ENCODE data around the gene CALR3.
A peak's percentile ranks its signal among the peaks of the same experiment; 100 is the strongest.
"Not testable (repeated sequence)": the region's sequence is repeated elsewhere in the genome, so short reads cannot be mapped to it uniquely, and the experiment has no call there.

Gene CALR3

DNA sequence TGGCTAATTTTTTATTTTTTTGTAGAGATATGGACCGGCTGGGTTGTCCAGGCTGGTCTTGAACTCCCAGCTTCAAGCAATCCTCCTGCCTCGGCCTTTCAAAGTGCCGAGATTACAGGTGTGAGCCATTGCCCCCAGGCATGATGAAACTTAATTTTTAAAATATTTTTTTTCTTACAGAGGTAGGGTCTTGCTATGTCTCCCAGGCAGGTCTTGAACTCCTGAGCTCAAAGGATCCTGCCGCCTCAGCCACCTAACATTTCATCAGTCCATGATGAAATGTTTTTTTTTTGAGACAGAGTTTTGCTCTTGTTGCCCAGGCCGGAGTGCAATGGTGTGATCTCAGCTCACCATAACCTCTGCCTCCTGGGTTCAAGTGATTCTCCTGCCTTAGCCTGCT, 12.6 kb upstream of the CALR3 start:
- DNase-seq: no peak
- in situ Hi-C loops (cut with HindIII; ENCODE audit: low pct_ligation_motif_present, low pct_unique_long_range_greater_than_20kb, low sequenced_read_pairs): no loop called here

DNA sequence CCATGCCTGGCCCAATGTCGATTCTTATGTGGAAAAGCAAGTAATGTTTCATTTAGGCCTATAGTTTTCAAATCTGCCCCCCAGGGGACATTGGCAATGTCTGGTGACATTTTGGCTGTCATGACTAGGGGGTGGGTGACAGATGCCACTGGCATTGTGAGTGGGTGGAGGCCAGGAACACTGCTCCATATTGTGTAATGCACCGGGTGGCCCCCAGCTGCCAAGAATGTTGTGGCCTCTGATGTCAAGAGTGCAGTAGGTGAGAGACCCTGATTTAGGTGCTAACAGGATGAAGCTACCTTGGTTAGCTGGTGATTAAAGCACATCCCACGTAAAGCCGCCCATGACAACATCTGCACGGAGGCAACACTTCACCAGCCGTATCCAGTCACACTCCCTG, 11.0 kb upstream of the CALR3 start:
- in situ Hi-C loops (cut with HindIII; ENCODE audit: low pct_ligation_motif_present, low pct_unique_long_range_greater_than_20kb, low sequenced_read_pairs): no loop called here
- DNase-seq: no peak

DNA sequence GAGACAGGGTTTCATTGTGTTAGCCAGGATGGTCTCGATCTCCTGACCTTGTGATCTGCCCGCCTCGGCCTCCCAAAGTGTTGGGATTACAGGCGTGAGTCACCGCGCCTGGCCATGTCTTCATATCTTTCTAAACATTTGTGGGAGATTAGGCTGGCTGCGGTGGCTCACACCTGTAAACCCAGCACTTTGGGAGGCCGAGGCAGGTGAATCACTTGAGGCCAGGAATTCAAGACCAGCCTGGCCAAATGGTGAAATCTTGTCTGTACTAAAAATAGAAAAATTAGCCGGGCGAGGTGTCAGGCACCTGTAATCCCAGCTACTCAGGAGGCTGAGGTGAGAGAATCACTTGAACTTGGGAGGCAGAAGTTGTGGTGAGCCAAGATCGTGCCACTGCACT, 10.2 kb upstream of the CALR3 start:
- DNase-seq; in situ Hi-C loops (cut with HindIII; ENCODE audit: low pct_ligation_motif_present, low pct_unique_long_range_greater_than_20kb, low sequenced_read_pairs): not testable (repeated sequence)

DNA sequence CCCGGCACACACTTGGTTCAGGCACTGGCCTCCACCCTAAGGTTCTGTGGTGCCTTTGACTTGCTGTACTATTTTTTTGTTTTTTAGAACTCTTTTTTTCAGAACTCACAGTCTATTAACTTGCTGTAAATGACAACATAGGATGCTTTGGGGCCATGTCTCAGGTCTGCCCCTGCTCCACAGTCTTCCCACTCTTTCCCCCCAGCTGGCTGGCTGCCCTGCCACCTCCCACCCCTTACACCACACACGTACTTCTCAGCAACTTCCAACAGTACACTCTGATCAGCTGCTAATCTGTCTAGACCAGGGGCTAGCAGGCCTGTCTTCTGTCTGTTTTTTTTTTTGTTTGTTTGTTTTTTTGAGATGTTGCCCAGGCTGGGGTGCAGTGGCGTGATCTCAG, 8.3 kb upstream of the CALR3 start:
- in situ Hi-C loops (cut with HindIII; ENCODE audit: low pct_ligation_motif_present, low pct_unique_long_range_greater_than_20kb, low sequenced_read_pairs): no loop called here

DNA sequence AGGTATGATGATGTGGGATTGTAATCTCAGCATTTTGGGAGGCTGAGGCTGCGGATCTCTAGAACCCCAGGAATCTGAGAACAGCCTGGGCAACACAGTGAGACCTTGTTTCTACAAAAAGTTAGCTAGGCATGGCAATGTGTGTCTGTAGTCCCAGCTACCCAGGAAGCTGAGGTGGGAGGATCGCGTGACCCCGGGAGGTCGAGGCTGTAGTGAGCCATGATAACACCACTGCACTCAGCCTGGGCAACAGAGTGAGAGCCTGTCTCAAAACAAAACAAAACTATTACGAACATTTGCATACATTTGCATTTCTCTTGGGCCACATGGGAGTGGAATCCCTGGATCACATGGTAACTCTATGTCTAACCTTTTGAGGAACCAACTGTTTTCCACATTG, 1.9 kb upstream of the CALR3 start:
- in situ Hi-C loops (cut with HindIII; ENCODE audit: low pct_ligation_motif_present, low pct_unique_long_range_greater_than_20kb, low sequenced_read_pairs): no loop called here
- no peak for DNase-seq

More for the DNA sequence above, 8.3 kb upstream of the CALR3 start:
- no peak for DNase-seq

DNA sequence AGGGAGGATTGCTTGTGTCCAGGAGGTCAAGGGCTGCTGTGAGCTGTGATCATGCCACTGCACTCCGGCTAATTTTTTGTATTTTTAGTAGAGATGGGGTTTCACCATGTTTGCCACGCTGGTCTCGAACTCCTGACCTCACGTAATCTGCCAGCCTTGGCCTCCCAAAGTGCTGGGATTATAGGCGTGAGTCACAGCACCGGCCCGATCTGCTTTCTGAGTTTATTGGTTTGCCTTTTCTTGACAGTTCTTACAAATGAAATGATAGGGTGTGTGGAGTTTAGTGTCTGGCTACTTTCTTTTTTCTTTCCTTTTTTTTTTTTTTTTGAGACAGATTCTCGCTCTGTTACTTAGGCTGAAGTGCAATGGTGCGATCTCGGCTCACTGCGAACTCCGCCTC, 1.1 kb upstream of the CALR3 start:
- in situ Hi-C loops (cut with HindIII; ENCODE audit: low pct_ligation_motif_present, low pct_unique_long_range_greater_than_20kb, low sequenced_read_pairs): no loop called here
- no peak for DNase-seq

DNA sequence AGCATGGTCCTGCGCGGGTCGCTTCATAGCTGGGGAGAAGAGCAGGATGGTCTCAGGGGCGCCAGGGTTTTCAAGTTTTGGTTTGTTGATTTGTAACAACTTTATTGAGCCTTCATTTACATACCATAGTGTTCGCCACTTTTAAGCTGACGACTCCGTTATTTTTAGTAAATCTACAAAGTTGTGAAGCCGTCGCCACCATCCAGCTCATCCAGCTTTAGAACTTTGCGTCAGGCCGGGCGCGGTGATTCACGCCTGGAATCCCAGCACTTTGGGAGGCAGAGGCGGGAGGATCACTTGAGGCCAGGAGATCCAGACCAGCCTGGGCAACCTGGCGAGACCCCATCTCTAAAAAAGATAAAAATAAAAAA, 631 bp upstream of the CALR3 start:
- DNase-seq: peak; percentile 55
- in situ Hi-C loops (cut with HindIII; ENCODE audit: low pct_ligation_motif_present, low pct_unique_long_range_greater_than_20kb, low sequenced_read_pairs): no loop called here

DNA sequence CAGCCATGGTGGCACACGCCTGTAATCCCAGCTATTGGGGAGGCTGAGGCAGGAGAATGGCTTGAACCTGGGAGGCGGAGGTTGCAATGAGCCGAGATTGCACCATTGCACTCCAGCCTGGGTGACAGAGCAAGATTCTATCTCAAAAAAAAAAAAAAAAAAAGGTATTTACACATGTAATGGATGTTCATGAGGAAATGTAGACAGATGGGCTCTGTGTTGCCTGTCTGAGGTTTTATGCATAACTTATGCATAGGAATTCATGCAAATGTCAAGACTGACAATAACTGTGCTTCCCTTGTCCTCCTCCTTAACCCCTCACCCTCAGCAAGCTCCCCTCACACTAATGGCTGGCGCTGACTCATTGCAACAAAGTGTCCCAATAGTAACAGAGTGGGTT, 9.5 kb downstream of the CALR3 start:
- in situ Hi-C loops (cut with HindIII; ENCODE audit: low pct_ligation_motif_present, low pct_unique_long_range_greater_than_20kb, low sequenced_read_pairs); DNase-seq: not testable (repeated sequence)

DNA sequence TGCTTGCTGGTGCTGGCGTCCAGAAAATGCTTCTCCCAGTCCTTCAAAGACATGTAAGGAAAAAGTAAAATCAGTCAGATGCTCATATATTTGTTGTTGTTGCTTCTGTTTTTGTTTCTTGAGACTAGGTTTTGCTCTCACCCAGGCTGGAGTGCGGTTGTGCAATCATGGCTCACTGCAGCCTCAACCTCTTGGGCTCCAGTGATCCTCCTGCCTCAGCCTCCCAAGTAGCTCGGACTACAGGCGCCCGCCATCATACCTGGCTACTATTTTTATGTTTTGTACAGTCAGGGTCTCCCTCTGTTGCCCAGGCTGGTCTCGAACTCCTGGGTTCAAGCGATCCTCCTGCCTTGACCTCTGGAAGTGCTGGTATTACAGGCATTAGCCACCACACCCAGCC, 13.2 kb downstream of the CALR3 start:
- in situ Hi-C loops (cut with HindIII; ENCODE audit: low pct_ligation_motif_present, low pct_unique_long_range_greater_than_20kb, low sequenced_read_pairs): no loop called here
- DNase-seq: no peak

DNA sequence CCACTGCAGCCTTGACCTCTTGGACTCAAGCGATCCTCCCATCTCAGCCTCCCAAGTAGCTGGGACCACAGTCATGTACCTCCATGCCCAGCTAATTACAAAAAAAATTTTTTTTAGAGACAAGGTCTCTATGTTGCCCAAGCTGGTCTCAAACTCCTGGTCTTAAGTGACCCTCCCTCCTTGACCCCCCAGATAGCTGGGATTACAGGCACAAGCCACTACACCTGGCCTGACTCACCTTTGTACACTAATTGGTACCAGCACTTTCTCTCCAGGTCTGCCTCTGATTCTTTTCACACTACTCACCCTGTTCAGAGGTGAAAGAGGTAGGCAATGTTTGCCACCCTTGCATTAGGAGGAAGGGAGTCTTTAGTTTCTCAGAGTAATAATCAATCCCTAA, 18.7 kb downstream of the CALR3 start:
- in situ Hi-C loops (cut with HindIII; ENCODE audit: low pct_ligation_motif_present, low pct_unique_long_range_greater_than_20kb, low sequenced_read_pairs): no loop called here
- DNase-seq: no peak

DNA sequence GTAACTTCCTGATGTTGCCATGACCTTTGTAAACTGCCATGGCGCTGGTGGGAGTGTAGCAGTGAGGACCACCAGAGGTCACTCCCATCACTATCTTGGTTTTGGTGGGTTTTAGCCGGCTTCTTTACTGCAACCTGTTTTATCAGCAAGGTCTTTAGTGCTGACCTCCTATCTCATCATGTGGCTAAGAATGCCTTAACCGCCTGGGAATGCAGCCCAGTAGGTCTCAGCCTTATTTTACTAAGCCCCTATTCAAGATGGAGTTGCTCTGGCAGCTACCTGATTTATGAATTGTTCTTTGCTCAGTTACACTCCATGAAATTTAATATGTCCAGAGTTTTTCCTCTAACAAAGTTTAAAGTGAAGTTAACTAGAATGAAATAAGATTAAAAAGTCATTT, 19.6 kb downstream of the CALR3 start:
- in situ Hi-C loops (cut with HindIII; ENCODE audit: low pct_ligation_motif_present, low pct_unique_long_range_greater_than_20kb, low sequenced_read_pairs): no loop called here
- DNase-seq: no peak

DNA sequence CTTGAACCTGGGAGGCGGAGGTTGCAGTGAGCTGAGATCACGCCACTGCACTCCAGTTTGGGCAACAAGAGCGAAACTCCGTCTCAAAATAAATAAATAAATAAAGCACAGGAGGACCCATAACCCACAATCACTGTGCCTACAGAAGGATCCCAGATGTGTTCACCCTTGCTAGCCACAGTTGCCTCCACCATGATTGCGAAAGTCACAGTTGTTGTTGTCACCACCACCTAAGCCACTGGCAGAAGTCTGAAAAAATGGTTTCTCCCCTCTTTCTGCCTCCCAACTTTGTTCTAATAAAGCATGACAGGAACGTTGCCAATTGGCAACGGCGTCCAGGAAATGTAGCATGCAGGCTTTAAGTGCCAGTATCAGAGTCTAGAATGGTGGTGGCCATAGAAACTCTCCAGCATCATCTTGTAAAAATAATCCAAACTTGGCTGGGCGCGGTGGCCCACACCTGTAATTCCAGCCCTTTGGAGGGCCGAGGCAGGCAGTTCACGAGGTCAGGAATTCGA, 22.0 kb downstream of the CALR3 start:
- DNase-seq: no peak
- in situ Hi-C loops (cut with HindIII; ENCODE audit: low pct_ligation_motif_present, low pct_unique_long_range_greater_than_20kb, low sequenced_read_pairs): no loop called here

DNA sequence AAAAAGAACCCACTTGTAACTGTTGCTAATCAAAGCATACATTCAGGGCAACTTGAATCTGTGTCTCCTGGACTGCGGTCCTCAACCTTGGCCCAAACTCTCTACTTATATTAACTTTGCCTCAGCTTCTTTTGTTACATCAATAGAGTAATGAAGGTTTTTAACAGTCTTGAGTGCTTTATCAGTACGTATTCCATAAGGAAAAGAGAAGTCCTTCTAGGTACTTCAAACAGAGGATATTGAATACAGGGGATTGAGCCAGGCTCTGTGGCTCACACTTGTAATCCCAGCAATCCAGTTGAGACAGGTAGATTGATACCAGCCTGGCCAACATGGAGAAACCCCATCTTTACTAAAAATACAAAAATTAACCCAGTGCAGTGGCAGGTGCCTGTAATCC, 23.0 kb downstream of the CALR3 start:
- no peak for DNase-seq
- in situ Hi-C loops (cut with HindIII; ENCODE audit: low pct_ligation_motif_present, low pct_unique_long_range_greater_than_20kb, low sequenced_read_pairs): no loop called here

DNA sequence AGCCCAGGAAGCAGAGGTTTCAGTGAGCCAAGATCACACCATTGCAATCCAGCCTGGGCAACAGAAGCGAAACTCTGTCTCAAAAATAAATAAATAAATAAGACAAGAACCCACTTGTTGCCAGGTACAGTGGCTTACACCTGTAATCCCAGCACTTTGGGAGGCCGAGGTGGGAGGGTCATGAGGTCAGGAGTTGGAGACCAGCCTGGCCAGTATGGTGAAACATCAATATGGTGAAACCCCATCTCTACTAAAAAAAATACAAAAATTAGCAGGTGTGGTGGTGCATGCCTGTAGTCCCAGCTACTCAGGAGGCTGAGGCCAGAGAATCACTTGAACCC, 23.4 kb downstream of the CALR3 start:
- in situ Hi-C loops (cut with HindIII; ENCODE audit: low pct_ligation_motif_present, low pct_unique_long_range_greater_than_20kb, low sequenced_read_pairs); DNase-seq: not testable (repeated sequence)

DNA sequence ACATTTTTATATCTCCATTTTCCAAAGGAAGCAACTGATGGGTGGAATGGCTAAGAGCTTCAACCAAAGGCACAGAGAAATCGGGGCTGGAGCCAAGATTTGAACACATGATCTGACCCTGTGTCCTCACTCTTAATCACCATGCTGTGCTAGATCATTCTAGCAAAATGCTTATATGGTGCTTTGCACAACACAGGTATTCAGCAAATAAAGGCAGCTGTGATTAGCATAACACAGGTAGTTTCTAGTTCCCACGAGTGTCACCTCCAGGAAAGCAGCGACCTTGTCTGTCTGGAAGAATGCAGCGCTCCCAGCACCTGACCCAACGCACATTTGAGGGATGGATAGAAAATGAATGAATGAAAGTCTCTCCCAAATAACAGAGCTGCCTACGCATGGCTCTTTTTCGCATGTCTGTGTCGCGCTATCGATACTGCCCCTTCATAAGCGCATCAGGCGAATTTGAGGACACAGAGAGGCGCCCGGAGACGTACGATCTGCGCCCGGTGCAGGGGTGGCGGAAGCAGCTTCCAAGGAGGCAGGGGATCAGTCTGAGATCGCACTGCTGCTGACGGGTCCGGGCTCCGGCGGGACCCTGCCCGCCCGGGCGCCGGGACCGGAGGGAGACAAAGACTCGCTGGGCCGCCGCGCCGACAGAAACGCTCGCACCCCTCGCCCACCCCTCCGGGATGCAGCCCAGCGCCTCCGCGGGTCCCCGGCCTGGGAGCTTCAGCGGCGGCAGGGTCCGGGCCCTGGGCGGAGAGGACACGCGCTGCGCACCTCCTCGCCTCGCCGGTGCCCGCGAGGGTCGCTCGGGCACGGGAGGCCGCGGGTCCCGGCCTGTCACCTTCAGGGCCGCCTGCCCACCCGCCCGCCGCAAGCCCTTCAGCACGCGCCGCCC, 24.8 kb downstream of the CALR3 start:
- DNase-seq: no peak
- in situ Hi-C loops (cut with HindIII; ENCODE audit: low pct_ligation_motif_present, low pct_unique_long_range_greater_than_20kb, low sequenced_read_pairs): no loop called here

DNA sequence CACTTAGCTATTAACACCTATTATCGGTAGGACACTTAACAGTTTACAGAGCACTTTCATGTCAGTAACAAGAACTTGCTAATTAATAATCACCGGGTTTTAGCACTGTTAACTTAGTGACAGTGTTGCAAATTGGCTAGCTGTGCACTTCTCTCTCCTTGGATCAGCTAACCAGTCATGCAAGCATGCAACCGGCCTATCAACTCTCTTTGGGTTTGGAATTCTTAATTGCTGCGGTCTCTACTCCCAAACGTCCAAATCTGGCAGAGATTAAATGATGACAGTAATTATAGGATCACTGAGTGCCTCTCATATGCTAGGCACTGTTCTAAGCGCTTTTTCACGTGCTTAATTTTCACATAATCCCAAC, 25.4 kb downstream of the CALR3 start:
- no peak for DNase-seq
- in situ Hi-C loops (cut with HindIII; ENCODE audit: low pct_ligation_motif_present, low pct_unique_long_range_greater_than_20kb, low sequenced_read_pairs): no loop called here

DNA sequence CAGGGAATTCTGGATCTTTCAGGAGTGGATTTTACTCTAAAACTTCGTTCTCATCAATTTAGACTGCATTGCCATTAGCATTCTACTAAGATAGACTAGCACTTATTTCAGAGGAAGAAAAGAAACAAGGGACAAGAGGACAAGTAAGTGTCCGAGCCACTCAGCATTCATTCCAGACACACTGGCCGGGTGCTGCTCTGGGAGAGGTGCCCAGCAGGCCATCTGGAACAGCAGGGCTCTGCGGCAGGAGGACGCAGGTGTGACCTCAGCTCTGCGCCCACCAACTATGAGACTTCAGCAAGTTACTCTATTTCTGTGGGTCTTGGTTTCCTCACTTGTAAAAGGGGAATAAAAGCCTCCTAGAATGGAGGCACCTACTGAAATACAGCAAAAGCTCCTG, 28.4 kb downstream of the CALR3 start:
- in situ Hi-C loops (cut with HindIII; ENCODE audit: low pct_ligation_motif_present, low pct_unique_long_range_greater_than_20kb, low sequenced_read_pairs): no loop called here
- DNase-seq: no peak

DNA sequence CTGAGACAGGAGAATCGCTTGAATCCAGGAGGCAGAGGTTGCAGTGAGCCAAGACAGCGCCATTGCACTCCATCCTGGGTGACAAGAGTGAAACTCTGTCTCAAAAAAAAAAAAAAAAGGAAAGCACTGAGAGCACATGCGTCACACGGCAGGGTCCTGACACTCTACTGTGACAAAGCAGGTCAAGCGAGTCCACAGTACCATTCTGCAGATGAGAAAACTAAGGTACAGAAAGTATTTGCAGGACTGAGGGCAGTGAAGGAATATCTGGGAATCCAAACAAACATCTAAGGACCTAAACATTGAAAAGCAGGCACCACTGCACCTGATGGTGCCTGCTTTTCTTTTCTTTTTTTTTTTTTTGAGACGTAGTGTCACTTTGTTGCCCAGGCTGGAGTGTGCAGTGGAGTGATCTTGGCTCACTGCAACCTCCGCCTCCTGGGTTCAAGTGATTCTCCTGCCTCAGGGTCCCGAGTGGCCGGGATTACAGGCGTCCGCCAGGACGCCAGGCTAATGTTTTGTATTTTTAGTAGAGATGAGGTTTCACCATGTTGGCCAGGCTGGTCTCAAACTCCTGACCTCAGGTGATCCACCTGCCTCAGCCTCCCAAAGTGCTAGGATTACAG, 29.1 kb downstream of the CALR3 start:
- DNase-seq; in situ Hi-C loops (cut with HindIII; ENCODE audit: low pct_ligation_motif_present, low pct_unique_long_range_greater_than_20kb, low sequenced_read_pairs): not testable (repeated sequence)

DNA sequence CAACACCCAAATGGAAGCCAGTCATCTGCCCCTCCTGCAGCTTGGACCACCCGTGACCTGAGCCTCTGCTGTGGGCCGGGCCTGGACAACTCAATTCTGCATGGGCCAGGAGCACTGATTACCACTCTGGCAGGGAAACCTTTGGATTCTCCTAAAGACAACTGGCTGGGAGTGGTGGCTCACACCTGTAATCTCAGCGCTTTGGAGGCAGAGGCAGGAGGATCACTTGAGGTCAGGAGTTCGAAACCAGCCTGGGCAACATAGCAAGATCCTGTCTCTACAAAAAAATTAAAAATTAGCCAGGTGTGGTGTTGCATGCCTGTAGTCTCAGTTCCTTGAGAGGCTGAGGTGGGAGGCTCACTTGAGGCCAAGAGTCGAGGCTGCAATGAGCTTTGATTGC, 30.7 kb downstream of the CALR3 start:
- DNase-seq: no peak
- in situ Hi-C loops (cut with HindIII; ENCODE audit: low pct_ligation_motif_present, low pct_unique_long_range_greater_than_20kb, low sequenced_read_pairs): no loop called here

DNA sequence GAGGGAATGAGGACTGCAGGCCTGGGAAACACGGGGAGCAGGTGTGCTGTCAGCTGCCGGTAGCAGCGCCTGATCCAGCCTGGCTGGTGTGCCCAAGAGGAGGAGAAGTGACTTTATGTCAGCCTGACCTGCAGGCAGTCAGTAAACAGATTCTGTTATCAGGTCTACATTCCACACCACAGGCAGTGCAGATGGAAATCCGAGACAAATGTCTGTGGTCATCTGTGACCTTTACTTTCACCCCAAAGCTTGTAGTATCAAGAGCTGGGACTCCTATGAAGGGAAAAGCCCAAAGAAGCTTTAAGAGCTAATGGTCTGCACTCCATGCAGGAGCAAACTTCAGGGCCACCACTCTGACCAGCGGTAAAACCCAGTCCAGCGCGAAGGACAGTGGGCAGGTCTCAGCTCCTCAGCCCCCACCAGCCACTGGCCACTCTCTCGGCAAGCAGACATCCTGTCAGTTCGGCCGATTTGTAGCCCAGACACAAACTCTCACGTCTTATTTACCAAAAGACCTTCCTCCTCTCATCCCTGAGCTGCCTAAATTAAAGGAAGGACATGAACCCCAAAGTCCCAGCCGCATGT, 31.9 kb downstream of the CALR3 start:
- in situ Hi-C loops (cut with HindIII; ENCODE audit: low pct_ligation_motif_present, low pct_unique_long_range_greater_than_20kb, low sequenced_read_pairs): no loop called here
- no peak for DNase-seq

Data from ACHN (cell line).